Astrocyte (in vitro differentiated cells and primary cell): Measurements from ENCODE around the gene ESRRA.

Experiments used
- EZH2 ChIP-seq: IDR thresholded peaks from 2 replicates; pipeline ENCODE4 v1.6.1; 2012; ENCODE audit warnings: mild to moderate bottlenecking, low read length, inconsistent platforms; ENCODE audit not compliant: insufficient read depth
- TF ChIP-seq, protein P1 (sequence below): IDR thresholded peaks from 2 replicates; pipeline ENCODE4 v1.5.1; 2011; ENCODE audit warnings: low read depth, mild to moderate bottlenecking, inconsistent platforms, low read length, moderate library complexity; ENCODE audit not compliant: insufficient read depth

- TF ChIP-seq, protein P1, sequence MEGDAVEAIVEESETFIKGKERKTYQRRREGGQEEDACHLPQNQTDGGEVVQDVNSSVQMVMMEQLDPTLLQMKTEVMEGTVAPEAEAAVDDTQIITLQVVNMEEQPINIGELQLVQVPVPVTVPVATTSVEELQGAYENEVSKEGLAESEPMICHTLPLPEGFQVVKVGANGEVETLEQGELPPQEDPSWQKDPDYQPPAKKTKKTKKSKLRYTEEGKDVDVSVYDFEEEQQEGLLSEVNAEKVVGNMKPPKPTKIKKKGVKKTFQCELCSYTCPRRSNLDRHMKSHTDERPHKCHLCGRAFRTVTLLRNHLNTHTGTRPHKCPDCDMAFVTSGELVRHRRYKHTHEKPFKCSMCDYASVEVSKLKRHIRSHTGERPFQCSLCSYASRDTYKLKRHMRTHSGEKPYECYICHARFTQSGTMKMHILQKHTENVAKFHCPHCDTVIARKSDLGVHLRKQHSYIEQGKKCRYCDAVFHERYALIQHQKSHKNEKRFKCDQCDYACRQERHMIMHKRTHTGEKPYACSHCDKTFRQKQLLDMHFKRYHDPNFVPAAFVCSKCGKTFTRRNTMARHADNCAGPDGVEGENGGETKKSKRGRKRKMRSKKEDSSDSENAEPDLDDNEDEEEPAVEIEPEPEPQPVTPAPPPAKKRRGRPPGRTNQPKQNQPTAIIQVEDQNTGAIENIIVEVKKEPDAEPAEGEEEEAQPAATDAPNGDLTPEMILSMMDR, result no peak
- no peak for TF ChIP-seq EZH2
Observed at GRCh38 chr11:64303109-64304031, 2.0 kb upstream of the ESRRA start.
